Frontal cortex (tissue), 4 donors: Measurements from ENCODE around the gene CCDC187. TPM values are rescaled to one million over a fixed set of nuclear protein-coding genes. Genes with fewer than 3 reads are reported as not detected.
A peak's percentile ranks its signal among the peaks of the same experiment; 100 is the strongest.

ENCODE experiments used
- DNase-seq, 2 donors: peaks; one replicate each; pipeline ENCODE4 v3.0.0; 2012; ENCODE audit warnings: low spot score in 2 of 2
- FAIRE-seq: peaks from 2 replicates; lab custom pipeline; 2012; peaks lifted over from hg19 to GRCh38; lab: Jason Lieb, UNC
- total RNA-seq: library from RNA; depleted of rRNA; stranded (reverse); fragments of >200 nt; gene quantifications from one replicate; pipeline ENCODE4 v1.2.3, GENCODE V29; 2014
- donor health status: control.
- donor health status: control.
- donor health status: control.

CCDC187 gene
- total RNA-seq, 1 donor from 2014 or later = 0.41 TPM

- no peak for DNase-seq
- FAIRE-seq = no peak
Measured at GRCh38 chr9:136204145-136204805, 99.6 kb downstream of the CCDC187 start.

GRCh38 chr9:136203408-136204144, 100.3 kb downstream of the CCDC187 start:
- DNase-seq = no peak
- no peak for FAIRE-seq

- DNase-seq (no peak), FAIRE-seq (no peak)
Measured at GRCh38 chr9:136202454-136203407, 101.2 kb downstream of the CCDC187 start.

- DNase-seq = peak; percentile 71 to 74
- FAIRE-seq = no peak
Measured at GRCh38 chr9:136201609-136202453, 102.1 kb downstream of the CCDC187 start.

- DNase-seq (no peak), FAIRE-seq (no peak)
Measured at GRCh38 chr9:136201174-136201573, 102.7 kb downstream of the CCDC187 start.

- DNase-seq (no peak), FAIRE-seq (no peak)
Measured at GRCh38 chr9:136200424-136200823, 103.5 kb downstream of the CCDC187 start.

Other genes starting within 250 kb of the CCDC187 start
- gene NACC2, start 208.8 kb downstream of the CCDC187 start, total RNA-seq = 3.7 TPM
- 26.9 TPM for gene TMEM250, start 185.2 kb downstream of the CCDC187 start, total RNA-seq
- not detected for gene LHX3, start 99.0 kb downstream of the CCDC187 start, total RNA-seq
- gene QSOX2, start 58.3 kb downstream of the CCDC187 start, total RNA-seq = 8.2 TPM
- gene GPSM1, start 23.4 kb upstream of the CCDC187 start, total RNA-seq = 71.7 TPM
- gene DNLZ, start 59.6 kb upstream of the CCDC187 start, total RNA-seq = 9.0 TPM
- gene CARD9, start 69.6 kb upstream of the CCDC187 start, total RNA-seq = 0.41 TPM
- 5.7 TPM for gene SNAPC4, start 96.1 kb upstream of the CCDC187 start, total RNA-seq
- 20.0 TPM for gene ENTR1, start 106.5 kb upstream of the CCDC187 start, total RNA-seq
- 26.1 TPM for gene PMPCA, start 106.6 kb upstream of the CCDC187 start, total RNA-seq
- 10.2 TPM for gene INPP5E, start 135.8 kb upstream of the CCDC187 start, total RNA-seq
- gene SEC16A, start 178.9 kb upstream of the CCDC187 start, total RNA-seq = 9.0 TPM
- gene NOTCH1, start 242.0 kb upstream of the CCDC187 start, total RNA-seq = 15.9 TPM